Measurements from ENCODE around the gene CRB2. TPM values are rescaled to one million over a fixed set of nuclear protein-coding genes. Genes with fewer than 3 reads are reported as not detected.

Gene CRB2
- total and polyA plus RNA-seq, 11 donors = 0.05 to 10.1 (median 0.10) TPM; not detected in 8

DNA sequence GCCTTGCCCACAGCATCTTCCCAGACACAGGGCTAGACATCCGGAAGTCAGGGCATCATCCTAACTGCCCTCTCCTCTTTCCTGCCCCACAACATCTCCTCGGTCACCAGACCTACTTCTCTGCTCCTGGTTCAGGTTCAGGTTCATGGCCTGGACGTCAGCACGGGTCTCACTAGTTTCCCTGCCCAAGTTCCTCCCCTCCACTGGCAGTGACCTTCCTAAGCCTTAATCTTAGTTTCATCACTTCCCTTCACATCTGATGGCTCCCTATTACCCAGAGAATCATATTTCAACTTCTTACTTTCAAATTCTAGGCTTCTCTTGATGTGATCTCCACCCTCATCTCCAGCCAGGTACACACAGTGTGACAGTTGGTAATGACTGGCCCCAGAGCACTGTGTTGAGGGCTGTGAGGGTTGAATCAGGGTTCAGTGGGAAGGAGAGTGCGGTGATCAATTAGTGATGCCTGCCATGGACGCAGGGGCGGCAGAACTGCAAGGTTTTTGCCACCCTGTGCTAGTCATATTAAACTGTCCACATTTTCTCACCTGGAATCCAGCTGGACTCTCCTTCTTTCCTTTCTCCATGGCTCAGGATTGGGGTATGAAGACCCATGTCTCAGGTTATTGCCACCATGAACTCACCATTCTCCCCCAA is 34.3 kb upstream of the CRB2 start:
- H3K9me3 ChIP-seq = no peaks in the 10 kb centered on the region
- no peak for ATAC-seq
- WGBS, 4 donors = 87 to 92% (median 90%) methylated on average over 7 of the region's 7 CpGs
- peaks cover 0 to 20% (median 6%) of the 10 kb centered on the region in 12 donors for H3K4me1 ChIP-seq
- no peak overlapping the region for H3K4me3 ChIP-seq
- intact Hi-C loops (cut with DNase I) = no loop called here
- no peaks in the 10 kb centered on the region for H3K27me3 ChIP-seq
- TF ChIP-seq, protein P1, sequence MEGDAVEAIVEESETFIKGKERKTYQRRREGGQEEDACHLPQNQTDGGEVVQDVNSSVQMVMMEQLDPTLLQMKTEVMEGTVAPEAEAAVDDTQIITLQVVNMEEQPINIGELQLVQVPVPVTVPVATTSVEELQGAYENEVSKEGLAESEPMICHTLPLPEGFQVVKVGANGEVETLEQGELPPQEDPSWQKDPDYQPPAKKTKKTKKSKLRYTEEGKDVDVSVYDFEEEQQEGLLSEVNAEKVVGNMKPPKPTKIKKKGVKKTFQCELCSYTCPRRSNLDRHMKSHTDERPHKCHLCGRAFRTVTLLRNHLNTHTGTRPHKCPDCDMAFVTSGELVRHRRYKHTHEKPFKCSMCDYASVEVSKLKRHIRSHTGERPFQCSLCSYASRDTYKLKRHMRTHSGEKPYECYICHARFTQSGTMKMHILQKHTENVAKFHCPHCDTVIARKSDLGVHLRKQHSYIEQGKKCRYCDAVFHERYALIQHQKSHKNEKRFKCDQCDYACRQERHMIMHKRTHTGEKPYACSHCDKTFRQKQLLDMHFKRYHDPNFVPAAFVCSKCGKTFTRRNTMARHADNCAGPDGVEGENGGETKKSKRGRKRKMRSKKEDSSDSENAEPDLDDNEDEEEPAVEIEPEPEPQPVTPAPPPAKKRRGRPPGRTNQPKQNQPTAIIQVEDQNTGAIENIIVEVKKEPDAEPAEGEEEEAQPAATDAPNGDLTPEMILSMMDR (IDR thresholded peaks at IDR 0.05) = no peak
- no peak for TF ChIP-seq POLR2A (IDR thresholded peaks at IDR 0.05)
- no peaks in the 10 kb centered on the region for H3K36me3 ChIP-seq
- no peak overlapping the region for H3K27ac ChIP-seq
- no peak for DNase-seq

DNA sequence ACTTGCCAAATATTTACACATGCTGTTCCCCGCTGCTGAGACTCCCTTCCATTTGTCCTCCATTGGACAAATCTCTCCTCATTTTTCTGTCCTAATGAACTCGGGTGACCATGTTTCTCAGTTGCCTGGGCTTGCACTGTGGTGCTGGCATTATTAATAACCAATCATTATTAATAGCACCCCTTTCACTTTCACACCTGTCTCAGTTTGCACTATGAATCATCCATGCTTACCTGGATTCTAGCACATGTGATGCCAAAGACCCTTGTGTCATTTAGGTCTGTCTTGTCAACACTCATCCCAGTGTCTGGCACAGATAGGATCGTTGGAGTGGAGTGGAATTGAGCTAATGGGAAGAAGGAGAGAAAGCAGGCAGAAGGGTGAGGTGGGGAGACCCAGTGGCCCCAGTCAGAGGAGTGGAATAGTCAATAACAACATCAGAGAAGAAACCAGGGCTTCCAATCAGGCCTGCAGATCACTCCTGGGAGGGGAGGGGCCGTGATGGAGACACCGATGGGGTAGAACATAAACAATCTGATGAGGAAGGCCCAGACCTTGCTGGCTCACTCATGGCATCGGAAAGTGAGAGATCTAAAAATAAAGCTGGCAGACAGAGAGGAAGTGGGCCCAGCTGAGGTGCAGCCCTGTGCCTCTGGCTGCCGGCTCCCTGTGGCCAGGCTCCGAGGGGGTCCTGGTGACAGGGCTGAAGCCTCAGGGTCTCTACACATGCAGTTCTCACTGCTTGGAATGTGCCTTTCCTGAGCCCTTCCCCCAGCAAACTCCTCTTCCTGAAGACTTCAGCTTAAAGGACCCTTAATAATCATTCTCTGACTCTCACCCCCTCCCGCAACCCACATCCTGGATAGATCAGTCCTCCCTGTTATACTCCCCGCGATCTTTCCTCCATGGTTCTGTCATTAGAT is 33.5 kb upstream of the CRB2 start:
- intact Hi-C loops (cut with DNase I) = loop anchor here in 1 of 10 donors (1.0 kb wide), 1 partner anchor 40 kb away; no protein-coding TSS in a partner anchor
- Histone ChIP-seq H3K4me3 (no peak overlapping the region), H3K36me3 (no peaks in the 10 kb centered on the region), H3K9me3 (no peaks in the 10 kb centered on the region), H3K27me3 (no peaks in the 10 kb centered on the region), H3K27ac (peak overlapping the region in 9 of 12 donors; percentile 23 to 76 (median 49)), H3K4me1 (peaks cover 0 to 20% (median 6%) of the 10 kb centered on the region in 12 donors)
- 31 to 34% (median 33%) methylated on average over 11 of the region's 11 CpGs for WGBS, 4 donors
- DNase-seq (peak in 1 of 5 donors; percentile 37), ATAC-seq (peak; percentile 60 to 80 (median 72))
- TF ChIP-seq, protein P1 (IDR thresholded peaks at IDR 0.05) = no peak
- TF ChIP-seq POLR2A (IDR thresholded peaks at IDR 0.05) = no peak

DNA sequence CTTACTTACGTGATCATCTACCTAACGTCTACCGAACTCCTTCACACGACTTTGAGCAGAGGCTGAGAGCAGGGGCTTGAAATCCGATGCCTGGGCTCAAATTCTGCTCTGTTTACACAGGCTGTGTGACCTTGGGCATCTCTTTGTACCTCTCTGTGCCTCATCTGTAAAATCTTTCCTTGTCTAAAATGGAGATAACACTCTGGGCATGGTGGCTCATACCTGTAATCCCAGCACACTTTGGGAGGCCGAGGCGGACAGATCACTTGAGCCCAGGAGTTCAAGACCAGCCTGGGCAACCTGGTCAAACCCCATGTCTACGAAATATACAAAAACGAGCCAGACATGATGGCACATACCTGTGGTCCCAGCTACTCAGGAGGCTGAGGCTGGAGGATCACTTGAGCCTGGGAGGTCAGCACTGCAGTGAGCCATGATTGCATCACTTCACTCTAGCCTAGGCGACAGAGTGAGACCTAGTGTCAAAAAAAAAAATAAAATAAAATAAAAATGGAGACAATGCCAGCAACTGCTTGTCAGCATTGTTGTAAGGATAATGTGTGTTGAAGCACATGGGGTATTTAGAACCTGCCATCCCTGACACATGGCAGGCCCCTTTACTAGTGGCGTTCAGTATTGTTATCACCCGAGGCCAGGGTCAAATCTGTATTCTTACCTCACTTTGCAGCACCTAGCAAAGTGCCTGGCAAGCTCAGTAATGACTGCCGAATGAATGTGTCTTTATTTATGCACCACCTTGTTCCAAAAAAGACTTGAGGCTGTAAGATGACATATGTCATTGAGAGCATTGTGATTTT is 32.6 kb upstream of the CRB2 start:
- Histone ChIP-seq H3K4me1 (peaks cover 0 to 20% (median 6%) of the 10 kb centered on the region in 12 donors), H3K9me3 (no peaks in the 10 kb centered on the region), H3K27me3 (no peaks in the 10 kb centered on the region), H3K4me3 (no peak overlapping the region), H3K36me3 (no peaks in the 10 kb centered on the region), H3K27ac (peak overlapping the region in 9 of 12 donors; percentile 23 to 76 (median 49))
- intact Hi-C loops (cut with DNase I) = loop anchor here in 1 of 10 donors (1.0 kb wide), 1 partner anchor 41 kb away; no protein-coding TSS in a partner anchor
- DNase-seq = peak in 1 of 5 donors; percentile 16
- ATAC-seq = peak in 3 of 4 donors; percentile 46 to 82 (median 77)
- 58 to 61% (median 60%) methylated on average over 13 of the region's 13 CpGs for WGBS, 4 donors
- no peak for TF ChIP-seq POLR2A (IDR thresholded peaks at IDR 0.05)
- TF ChIP-seq, protein P1 (IDR thresholded peaks at IDR 0.05) = no peak

Data from heart left ventricle (tissue), 16 donors.